HG03108 (cell line): ENCODE measurements around the gene LSR.

Experiments
- ATAC-seq: cut with Tn5 transposase; IDR thresholded peaks from one replicate; pipeline ENCODE4 v1.9.1; 2021; ENCODE audit warnings: moderate library complexity; ENCODE audit not compliant: unreplicated experiment

The LSR gene, protein sequence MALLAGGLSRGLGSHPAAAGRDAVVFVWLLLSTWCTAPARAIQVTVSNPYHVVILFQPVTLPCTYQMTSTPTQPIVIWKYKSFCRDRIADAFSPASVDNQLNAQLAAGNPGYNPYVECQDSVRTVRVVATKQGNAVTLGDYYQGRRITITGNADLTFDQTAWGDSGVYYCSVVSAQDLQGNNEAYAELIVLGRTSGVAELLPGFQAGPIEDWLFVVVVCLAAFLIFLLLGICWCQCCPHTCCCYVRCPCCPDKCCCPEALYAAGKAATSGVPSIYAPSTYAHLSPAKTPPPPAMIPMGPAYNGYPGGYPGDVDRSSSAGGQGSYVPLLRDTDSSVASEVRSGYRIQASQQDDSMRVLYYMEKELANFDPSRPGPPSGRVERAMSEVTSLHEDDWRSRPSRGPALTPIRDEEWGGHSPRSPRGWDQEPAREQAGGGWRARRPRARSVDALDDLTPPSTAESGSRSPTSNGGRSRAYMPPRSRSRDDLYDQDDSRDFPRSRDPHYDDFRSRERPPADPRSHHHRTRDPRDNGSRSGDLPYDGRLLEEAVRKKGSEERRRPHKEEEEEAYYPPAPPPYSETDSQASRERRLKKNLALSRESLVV

DNA sequence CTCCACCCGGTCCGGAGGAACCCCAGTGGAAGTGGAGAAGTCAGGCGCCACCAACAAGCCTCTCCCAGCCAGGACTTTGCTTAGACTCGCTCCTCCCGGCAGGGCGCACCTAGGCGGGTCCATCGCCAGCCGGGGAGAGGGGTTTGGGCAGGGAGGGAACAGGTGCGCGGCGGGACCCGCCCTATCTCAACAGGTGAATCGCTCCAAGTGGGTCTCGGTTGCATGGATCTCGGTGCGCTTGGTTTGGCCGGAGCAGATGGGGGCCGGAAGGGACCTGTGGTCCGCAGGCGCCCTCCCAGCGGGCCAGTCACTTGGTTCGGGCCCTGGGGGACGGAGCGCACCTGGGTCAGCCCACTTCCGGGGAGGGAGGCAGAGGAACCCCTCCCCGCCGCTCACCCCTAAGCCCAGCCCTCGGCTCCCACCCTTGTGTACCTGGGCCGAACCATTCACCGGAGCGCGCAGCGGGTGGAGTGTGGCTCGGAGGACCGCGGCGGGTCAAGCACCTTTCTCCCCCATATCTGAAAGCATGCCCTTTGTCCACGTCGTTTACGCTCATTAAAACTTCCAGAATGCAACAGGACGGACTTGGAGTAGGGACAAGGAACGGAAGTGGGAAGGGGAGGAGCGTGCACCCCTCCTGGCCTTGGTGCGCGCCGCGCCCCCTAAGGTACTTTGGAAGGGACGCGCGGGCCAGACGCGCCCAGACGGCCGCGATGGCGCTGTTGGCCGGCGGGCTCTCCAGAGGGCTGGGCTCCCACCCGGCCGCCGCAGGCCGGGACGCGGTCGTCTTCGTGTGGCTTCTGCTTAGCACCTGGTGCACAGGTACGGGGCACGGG, at the start of gene LSR:
Gene LSR, plus strand, starts transcription at position 693 of the 836 bp plus-strand sequence. Its CDS starts 21 bp downstream, at position 714.
- peak; percentile 73 for ATAC-seq

DNA sequence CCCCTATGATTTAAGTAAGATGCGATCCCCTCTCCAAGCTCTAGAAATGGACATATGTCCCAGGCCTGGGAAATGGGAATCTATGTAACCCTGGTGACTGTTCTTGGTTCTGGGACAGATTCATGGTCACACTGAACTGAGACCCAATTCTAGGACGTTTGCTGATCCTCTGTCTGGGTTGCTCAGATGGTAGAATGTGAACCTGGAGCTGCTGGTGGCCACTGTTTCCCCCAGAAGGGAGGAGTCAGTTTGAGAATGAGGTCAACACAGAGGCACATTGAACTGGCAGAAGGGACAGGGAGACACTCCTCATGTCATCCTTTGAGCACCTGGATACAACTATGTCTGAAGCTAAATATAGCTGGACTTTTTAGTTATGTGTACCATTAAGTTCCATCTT, 49.3 kb upstream of the LSR start:
- no peak for ATAC-seq

DNA sequence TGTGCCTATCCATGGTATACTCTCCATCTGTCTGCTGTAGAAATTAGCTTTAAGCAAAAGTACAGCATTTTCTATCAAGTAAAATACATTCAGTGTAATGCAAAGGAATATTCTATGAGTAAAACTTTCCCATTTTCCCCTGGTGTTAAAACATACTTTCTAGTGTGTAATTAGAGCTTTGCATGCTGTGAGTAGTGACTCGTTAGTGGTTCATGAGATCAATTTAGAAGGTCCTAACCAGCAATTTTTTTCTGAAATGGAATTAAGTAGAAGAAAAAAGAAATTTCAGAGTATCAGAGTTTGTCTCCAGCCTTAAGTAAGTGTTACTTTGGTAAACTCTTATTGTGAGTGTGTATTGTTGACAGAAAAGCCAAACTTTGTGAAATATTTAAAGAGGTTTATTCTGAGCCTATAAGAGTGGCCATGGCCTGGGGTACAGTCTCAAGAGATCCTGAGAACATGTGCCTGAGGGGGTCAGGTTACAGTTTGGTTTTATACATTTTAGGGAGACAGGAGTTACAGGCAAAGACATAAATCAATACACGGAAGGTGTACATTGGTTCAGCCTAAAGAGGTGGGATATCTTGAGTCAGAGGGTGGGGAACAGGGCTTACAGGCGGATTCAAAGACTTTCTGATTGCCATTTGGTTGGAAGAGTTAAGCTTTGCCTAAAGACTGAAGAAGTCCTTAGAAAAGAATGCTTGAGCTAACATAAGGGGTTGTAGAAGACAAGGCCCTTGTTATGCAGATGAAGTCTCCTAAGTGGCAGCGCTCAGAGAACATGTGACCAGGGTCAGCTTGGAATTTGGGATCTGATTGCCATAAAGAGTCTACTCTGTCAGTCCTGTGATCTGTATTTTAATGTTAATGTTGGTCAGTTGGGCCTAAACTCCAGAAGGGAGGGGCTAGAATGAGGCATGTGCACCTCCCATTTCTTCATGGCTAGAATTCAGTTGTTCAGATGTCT, 45.8 kb upstream of the LSR start:
- ATAC-seq, result no peak

DNA sequence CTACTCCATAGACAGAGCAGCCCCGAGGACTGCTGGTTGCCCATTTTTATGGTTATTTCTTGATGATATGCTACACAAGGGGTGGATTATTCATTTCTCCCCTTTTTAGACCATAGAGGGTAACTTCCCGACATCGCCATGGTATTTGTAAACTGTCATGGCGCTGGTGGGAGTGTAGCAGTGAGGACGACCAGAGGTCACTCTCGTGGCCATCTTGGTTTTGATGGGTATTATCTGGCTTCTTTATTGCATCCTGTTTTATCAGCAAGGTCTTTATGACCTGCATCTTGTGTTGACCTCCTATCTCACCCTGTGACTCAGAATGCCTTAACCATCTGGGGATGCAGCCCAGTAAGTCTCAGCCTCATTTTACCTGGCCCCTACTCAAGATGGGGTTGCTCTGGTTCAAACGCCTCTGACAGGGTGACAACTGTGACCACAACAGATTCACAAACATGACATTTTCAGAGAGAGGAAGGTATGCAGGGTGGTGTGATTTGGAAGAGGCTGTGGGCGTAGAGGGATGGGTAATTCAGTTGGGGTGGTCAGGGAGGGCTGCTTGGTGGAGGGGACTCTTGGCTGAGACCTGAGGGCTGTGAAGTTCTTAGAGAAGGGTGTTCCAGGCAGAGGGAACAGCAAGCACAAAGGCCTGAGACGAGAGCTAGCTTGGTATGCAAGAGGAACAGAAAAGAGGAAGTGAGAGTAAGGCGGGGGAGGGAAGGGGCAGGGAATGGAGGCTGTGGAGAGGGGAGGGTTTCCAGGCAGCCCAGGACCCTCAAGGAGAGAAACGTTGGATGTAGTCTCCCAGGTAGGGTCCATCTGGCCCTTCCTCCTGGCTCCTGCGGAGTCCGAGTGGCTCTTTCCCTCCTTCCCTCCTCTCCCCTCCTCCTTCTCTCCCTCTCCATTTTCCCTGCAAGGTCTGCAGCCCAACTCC, 43.7 kb upstream of the LSR start:
- ATAC-seq, result peak; percentile 63

DNA sequence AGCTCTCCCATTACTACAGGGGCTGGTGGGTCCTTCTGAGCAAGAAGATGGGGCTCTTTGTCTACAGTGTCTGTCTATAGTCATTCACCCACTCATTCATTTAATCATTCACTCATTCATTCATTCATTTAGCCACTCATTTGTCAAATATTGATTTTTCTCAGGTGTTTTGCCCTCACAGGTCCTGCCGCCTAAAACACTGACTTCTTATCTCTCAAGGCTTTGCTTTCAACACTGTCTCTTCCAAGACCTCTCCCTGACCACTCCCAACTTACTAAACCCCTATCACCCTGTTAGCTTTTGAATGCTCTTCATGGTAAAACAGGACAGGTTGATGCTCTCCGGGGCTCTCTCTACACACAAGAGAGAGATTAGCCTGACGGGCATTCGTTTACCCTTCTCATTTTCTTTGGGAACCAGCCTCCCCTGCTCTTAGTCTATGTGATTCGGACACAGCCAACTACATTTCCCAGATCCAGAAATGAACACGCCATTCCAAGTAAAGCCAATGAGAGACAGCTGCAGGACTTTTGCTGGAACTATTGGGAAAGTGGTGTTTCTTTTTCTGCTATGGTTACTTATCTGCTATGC, 43.0 kb upstream of the LSR start:
- no peak for ATAC-seq

DNA sequence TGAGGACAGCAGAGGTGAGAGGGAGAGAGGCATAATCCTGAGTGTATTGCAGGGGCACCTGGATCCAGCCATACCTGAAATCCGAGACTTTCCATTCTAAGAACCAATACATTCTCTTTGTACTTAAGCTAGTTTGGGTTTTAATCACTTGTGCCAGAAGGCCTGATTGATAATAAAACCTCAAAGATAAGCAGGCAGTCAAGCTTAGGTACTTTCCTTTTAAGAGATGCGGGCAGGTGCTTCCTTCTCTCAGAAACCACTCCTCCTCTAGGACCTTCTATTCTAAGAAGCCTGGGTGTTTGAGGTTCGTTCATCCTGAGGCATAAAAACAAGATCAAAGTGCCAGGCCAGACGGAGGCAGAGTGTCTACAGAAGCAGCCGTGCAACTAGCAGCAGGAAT, 42.4 kb upstream of the LSR start:
- ATAC-seq, result no peak

DNA sequence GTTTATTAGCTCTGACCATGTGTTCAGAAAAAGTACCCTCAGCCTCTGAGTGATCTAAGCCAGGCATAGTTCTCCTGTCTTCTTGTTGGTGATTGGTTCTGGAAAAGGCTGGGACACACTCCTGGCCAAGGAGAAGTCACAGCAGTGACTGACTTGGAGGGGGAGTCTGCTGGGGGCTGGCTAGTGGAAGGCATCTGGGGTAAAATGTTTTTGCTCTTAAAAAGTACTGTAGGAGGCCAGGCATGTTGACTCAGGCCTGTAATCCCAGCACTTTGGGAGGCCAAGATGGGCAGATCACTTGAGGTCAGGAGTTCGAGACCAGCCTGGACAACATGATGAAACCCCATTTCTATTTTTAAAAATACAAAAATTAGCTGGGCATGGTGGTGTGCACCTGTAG, 41.9 kb upstream of the LSR start:
- no peak for ATAC-seq

DNA sequence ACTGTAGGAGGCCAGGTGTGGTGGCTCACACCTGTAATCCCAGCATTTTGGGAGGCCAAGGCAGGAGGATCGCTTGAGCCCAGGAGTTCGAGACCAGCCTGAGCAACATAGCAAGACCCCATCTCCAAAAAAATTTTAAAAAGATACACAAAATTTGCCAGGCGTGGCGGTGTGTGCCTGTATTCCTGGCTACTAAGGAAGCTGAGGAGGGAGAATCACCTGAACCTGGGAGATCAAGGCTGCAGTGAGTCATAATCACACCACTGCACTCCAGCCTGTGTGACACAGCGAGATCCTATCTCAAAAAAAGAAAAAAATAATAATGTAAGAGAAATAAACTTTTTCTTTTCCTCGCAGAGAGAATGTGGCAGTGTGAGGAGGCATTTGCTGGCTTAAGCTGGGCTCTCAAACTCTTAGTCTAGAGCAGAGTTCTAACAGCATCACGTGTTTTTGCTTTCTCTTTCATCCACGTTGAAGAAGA, 41.4 kb upstream of the LSR start:
- no peak for ATAC-seq

DNA sequence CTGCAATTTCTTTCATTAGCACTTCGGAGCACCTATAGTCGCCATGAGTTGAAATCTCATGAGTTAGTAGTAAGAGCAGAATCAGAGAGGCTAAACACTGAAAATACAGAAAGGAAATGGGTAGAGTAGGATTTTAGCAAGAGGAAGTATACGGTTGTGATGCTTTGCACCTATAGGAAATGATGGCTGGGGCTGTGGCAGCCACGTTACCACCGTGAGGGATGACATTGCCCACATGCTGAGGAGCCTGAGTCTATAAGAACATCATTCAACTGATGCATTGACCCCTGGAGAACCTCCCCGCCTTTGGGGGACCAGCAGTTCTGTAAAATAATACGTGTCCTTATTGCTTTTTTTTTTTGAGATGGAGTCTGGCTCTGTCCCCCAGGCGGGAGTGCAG, 40.7 kb upstream of the LSR start:
- ATAC-seq, result no peak

DNA sequence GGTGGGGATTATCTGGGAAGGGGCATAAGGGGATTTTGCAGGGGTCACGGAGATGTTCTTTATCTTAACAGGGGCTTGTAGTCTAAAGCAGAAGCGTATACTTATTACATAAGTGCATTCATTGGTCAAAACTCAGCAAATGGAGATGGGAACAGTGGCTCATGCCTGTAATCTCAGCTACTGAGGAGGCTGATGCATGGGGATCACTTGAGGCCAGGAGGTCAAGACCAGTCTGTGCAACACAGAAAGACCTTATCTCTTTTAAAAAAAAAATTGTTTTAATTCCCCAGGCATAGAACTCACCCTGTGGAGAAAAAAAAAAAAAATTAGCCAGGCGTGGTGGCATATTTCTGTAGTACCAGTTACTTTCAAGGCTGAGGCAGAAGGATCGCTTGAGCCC, 39.2 kb upstream of the LSR start:
- no peak for ATAC-seq

DNA sequence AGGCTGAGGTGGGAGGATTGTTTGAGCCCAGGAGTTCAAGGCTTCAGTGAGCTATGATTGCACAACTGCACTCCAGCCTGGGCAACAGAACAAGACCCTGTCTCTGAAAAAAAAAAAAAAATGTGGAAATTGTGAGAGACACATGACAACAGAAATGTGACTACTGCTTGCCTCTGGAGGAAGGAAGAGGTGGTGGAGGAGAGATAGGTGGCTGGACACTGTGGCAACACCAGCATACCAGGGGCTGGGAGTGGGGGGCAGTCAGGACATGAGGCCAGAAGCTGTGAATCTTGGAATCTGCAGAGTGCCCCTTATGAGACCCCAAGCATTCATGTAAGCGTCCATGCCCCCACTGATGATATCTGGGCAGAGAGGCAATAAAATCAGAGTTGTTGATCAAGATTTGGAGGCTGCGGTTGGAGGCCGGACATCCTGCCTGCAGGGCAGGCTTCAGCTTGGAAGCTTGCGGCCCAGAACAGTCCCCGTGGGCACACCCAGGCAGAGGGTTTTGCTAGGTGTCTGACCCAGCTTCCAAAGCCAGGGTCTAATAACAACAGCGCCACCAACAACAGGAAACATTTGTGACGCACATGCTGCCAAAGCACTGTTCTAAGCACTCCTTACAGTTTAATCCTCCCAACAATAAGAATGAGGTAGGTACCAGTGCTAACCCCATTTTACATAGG, 37.1 kb upstream of the LSR start:
- no peak for ATAC-seq

DNA sequence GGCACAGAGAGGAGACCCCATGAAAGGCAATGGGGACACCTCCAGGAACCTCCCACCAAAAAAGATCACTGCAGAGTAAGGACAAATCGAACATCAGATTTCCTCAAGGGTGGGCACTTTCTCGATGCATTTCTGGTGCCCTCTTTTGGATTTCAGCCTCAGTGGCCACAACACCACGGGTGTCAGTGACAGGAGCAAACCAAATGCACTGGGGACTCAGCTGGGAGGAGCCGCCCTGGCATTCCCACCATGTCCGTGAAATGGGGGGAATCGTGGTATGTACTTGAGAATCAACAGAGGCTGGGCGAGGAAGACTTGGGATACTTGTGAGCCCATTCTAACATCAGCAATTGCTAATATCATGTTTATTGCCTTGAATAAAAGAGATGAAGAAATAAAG, 36.6 kb upstream of the LSR start:
- ATAC-seq, result no peak

DNA sequence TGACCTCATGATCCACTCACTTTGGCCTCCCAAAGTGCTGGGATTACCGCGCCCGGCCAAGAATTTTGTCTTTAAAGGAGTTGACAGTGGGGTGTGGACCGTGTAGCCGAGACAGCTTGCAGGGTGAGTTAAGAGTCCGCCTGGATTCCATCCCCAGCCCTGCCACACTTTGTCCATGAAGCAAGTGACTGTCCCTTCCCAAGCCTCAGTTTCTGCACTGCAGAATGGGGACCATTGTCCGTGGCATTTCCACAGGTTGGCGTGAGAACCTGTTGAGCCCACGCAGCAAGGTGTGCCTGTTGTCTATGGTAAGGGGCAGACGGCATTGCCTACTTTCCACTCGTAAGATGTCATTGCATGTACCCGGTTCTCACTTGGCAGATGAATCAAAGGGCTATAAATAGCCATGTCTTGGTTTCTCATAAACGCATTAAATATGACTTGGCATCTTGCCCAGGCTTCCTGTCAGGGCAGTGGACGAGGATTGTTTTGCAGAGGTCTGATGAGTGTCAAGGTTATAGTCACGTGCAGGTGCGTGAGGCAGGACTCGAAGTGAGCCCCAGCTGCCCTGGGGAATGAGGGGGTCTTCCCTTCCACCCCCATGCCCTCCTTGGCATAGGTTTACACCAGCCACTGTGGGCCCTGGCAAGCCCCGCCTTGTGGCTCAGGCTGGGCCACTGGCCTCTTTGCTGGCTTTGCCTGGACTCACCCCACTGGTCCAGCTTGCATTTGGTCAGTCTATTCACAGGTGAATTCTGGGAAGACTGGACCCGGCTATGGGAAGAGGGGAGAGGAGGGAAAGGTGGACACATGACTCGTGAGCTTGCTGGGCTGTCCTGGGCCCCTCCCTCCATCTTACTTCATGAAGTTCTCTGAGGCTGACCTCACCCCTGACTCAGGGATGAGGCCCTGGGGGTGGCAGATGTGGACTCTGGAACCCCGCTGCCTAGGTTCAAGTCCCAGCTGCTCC, 34.9 kb upstream of the LSR start:
- ATAC-seq, result peak; percentile 68

DNA sequence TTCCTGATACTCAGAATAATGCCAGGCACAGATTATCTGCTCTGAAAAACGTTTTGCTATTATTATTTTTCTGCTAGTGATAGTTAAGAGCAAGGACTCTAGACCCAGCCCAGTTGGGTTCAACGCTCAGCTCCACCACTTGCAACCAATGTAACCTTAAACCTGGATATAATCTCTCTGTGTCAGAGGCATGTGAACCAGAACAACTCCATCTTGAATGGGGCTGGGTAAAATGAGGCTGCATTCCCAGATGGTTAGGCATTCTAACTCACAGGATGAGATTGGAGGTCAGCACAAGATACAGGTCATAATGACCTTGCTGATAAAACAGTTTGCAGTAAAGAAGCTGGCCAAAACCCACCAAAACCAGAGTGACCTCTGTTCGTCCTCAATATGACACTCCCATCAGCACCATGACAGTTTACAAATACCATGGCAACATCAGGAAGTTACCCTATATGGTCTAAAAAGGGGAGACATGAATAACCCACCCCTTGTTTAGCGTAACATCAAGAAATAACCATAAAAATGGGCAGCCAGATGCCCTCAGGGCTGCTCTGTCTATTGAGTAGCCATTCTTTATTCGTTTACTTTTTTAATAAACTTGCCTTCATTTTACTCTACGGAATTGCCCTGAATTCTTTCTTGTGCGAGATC, 33.9 kb upstream of the LSR start:
- ATAC-seq, result no peak

DNA sequence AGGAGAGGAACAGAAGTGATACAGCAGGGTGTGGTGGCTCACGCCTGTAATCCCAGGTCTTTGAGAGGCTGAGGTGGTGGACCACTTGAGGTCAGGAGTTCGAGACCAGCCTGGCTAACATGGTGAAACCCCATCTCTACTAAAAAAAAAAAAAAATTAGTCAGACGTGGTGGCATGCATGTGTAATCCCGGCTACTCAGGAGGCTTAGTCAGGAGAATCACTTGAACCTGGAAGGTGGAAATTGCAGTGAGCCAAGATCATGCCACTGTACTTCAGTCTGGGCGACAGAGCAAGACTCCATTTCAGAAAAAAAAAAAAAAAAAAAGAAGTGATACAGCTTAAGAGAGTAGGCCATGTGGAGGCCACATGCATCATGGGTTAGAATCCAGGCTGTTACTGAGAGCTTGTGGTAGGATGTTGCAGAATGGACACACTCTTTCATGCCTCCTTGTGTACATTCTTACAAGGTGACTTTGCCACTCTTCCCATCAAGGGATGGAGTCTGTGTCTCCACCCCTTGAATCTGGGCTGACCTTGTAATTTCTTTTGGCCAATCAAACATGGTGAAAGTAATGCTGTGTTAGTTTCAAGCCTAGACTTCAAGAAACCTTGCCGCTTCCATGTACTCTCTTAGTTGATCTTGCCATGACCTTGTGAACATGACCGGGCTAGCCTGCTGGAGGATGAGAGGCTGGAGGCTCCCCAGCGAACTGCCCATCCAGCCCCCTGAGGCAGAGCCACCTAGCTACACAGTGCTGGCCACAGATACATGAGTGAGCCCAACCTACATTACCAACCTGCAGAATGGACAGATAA, 32.6 kb upstream of the LSR start:
- ATAC-seq, result no peak
